ENCODE data around the gene PCK1. TPM values are rescaled to one million over a fixed set of nuclear protein-coding genes. Genes with fewer than 3 reads are reported as not detected.

Gene PCK1
- total and polyA plus RNA-seq, 2 donors (not counting 1 experiment from before 2014, with no cell fraction given): under 0.01 TPM; not detected in 1

GRCh38 chr20:57567471-57568079 is 6.7 kb downstream of the PCK1 start:
- Histone ChIP-seq H3K36me3 (ENCODE audit: control insufficient read depth, insufficient read depth, low read length) (no peaks in the 10 kb centered on the region), H3K27ac (ENCODE audit: insufficient read depth, low read length) (no peak overlapping the region), H3K27me3 (ENCODE audit: control insufficient read depth, insufficient read depth, low read length) (no peaks in the 10 kb centered on the region), H3K4me2 (ENCODE audit: extremely low read depth, insufficient read depth, low read length) (no peak overlapping the region), H2AFZ (ENCODE audit: low read length) (no peak overlapping the region), H3K9ac (ENCODE audit: insufficient read depth, low read length) (no peak overlapping the region), H3K4me1 (ENCODE audit: control insufficient read depth, extremely low read depth, insufficient read depth, low read length) (no peaks in the 10 kb centered on the region), H3K9me3 (ENCODE audit: control insufficient read depth, insufficient read depth, low read depth, low read length) (no peaks in the 10 kb centered on the region), H3K4me3 (replicated peaks in 1 of 4; ENCODE audit: control extremely low read depth in 1 of 4, insufficient read depth in 1 of 4, low read depth in 3 of 4, low read length in 4 of 4) (no peak overlapping the region), H3K79me2 (ENCODE audit: control insufficient read depth, insufficient read depth, low read length) (no peaks in the 10 kb centered on the region), H4K20me1 (ENCODE audit: control insufficient read depth, extremely low read depth, insufficient read depth, low read length) (no peaks in the 10 kb centered on the region)
- DNase-seq (ENCODE audit: low read depth in 2 of 2): no peak
- TF ChIP-seq CTCF (conservative IDR thresholded peaks at IDR 0.05 in 1 of 2, IDR thresholded peaks at IDR 0.05 in 1 of 2; ENCODE audit: low read depth in 1 of 2, low read length in 2 of 2): no peak

GRCh38 chr20:57568088-57568896 is 7.4 kb downstream of the PCK1 start:
- Histone ChIP-seq H3K36me3 (ENCODE audit: control insufficient read depth, insufficient read depth, low read length) (no peaks in the 10 kb centered on the region), H3K9me3 (ENCODE audit: control insufficient read depth, insufficient read depth, low read depth, low read length) (no peaks in the 10 kb centered on the region), H2AFZ (ENCODE audit: low read length) (no peak overlapping the region), H3K4me3 (replicated peaks in 1 of 4; ENCODE audit: control extremely low read depth in 1 of 4, insufficient read depth in 1 of 4, low read depth in 3 of 4, low read length in 4 of 4) (no peak overlapping the region), H3K27ac (ENCODE audit: insufficient read depth, low read length) (no peak overlapping the region), H3K4me1 (ENCODE audit: control insufficient read depth, extremely low read depth, insufficient read depth, low read length) (no peaks in the 10 kb centered on the region), H3K27me3 (ENCODE audit: control insufficient read depth, insufficient read depth, low read length) (no peaks in the 10 kb centered on the region), H3K4me2 (ENCODE audit: extremely low read depth, insufficient read depth, low read length) (no peak overlapping the region), H3K79me2 (ENCODE audit: control insufficient read depth, insufficient read depth, low read length) (no peaks in the 10 kb centered on the region), H3K9ac (ENCODE audit: insufficient read depth, low read length) (no peak overlapping the region), H4K20me1 (ENCODE audit: control insufficient read depth, extremely low read depth, insufficient read depth, low read length) (no peaks in the 10 kb centered on the region)
- no peak for TF ChIP-seq EZH2 (IDR thresholded peaks at IDR 0.05; ENCODE audit: low read length, missing control alignments)
- TF ChIP-seq CTCF (conservative IDR thresholded peaks at IDR 0.05 in 1 of 2, IDR thresholded peaks at IDR 0.05 in 1 of 2; ENCODE audit: low read depth in 1 of 2, low read length in 2 of 2): no peak
- no peak for DNase-seq (ENCODE audit: low read depth in 2 of 2)

DNA sequence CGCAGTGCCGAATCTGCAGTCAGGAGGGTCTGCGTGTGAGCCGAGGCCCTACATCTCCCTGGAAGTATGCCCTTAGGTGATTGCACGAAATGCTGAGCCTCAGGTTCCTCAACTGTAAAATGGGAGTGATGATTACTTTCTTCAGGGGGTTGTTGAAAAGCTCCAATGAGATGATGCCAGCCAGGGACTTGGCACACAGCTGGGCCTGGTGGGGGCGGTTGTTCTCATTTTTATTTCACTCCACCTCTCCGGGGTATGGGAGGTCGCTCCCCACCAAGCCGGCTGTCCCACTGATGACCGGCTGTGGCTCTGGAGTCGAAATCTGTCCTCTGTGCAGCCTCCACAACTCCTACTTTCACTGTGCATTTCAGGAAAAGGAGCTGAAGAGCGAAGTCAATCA is 8.1 kb downstream of the PCK1 start:
- Histone ChIP-seq H4K20me1 (ENCODE audit: control insufficient read depth, extremely low read depth, insufficient read depth, low read length) (no peaks in the 10 kb centered on the region), H3K36me3 (ENCODE audit: control insufficient read depth, insufficient read depth, low read length) (no peaks in the 10 kb centered on the region), H3K27me3 (ENCODE audit: control insufficient read depth, insufficient read depth, low read length) (no peaks in the 10 kb centered on the region), H3K4me2 (ENCODE audit: extremely low read depth, insufficient read depth, low read length) (no peak overlapping the region), H3K9me3 (ENCODE audit: control insufficient read depth, insufficient read depth, low read depth, low read length) (no peaks in the 10 kb centered on the region), H3K9ac (ENCODE audit: insufficient read depth, low read length) (no peak overlapping the region), H3K4me1 (ENCODE audit: control insufficient read depth, extremely low read depth, insufficient read depth, low read length) (no peaks in the 10 kb centered on the region), H3K79me2 (ENCODE audit: control insufficient read depth, insufficient read depth, low read length) (no peaks in the 10 kb centered on the region), H2AFZ (ENCODE audit: low read length) (no peak overlapping the region), H3K4me3 (replicated peaks in 1 of 4; ENCODE audit: control extremely low read depth in 1 of 4, insufficient read depth in 1 of 4, low read depth in 3 of 4, low read length in 4 of 4) (no peak overlapping the region), H3K27ac (ENCODE audit: insufficient read depth, low read length) (no peak overlapping the region)
- no peak for DNase-seq (ENCODE audit: low read depth in 2 of 2)
- TF ChIP-seq CTCF (conservative IDR thresholded peaks at IDR 0.05 in 1 of 2, IDR thresholded peaks at IDR 0.05 in 1 of 2; ENCODE audit: low read depth in 1 of 2, low read length in 2 of 2) (no peak), EZH2 (IDR thresholded peaks at IDR 0.05; ENCODE audit: low read length, missing control alignments) (no peak)

Data from fibroblast of lung (primary cell).